Stimulated activated CD8-positive, alpha-beta memory T cell treated with anti-CD3 and anti-CD28 coated beads, Interleukin-15, amount 100 ng/mL, for 48 hours (primary cell): ENCODE data around the gene GRIK5.

Source experiments
- DNase-seq, 2 donors: peaks; one replicate each; pipeline ENCODE4 v3.0.0-alpha.2; 2020; ENCODE audit warnings: low read depth in 2 of 2

Gene GRIK5

DNA sequence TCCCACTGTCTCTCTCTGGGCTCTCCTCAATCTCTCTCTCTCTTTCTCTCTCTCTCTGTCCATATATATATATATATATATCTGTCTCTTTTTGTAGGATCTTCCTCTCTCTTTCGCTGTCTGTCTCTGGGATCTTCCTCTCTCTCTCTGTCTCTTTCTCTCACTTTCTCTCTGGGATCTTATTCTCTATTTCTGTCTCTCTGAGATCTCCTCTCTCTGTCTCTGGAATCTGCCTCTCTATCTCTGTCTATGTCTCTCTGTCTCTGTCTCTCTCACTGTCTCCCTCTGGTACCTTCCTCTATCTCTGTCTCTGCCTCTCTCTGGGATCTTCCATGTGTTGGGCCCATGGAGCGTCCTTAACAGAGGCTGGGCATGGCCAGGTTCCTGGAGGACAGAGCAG lies 79.4 kb downstream of the GRIK5 start:
- no peak for DNase-seq

DNA sequence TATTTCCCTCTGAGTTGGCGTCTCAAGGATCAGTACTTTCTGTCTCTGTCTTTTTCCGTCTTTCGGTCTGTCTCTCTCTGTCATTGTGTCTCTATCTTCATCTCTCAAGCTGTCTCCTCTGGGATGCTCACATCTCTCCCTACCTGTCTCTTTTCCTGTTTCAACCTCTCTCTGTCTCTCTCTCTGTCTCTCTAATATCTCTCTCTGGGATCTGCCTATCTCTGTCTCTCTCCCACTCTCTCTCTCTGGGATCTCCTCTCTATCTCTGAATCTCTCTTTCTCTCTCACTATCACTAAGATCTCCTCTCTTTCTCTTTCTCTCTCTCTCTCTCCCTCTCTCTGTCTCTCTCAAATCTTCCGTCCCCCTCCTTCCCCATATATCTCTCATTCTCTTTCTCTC lies 80.0 kb downstream of the GRIK5 start:
- DNase-seq: no peak

- no peak for DNase-seq
Observed at GRCh38 chr19:41988947-41989346, 81.1 kb downstream of the GRIK5 start.

DNA sequence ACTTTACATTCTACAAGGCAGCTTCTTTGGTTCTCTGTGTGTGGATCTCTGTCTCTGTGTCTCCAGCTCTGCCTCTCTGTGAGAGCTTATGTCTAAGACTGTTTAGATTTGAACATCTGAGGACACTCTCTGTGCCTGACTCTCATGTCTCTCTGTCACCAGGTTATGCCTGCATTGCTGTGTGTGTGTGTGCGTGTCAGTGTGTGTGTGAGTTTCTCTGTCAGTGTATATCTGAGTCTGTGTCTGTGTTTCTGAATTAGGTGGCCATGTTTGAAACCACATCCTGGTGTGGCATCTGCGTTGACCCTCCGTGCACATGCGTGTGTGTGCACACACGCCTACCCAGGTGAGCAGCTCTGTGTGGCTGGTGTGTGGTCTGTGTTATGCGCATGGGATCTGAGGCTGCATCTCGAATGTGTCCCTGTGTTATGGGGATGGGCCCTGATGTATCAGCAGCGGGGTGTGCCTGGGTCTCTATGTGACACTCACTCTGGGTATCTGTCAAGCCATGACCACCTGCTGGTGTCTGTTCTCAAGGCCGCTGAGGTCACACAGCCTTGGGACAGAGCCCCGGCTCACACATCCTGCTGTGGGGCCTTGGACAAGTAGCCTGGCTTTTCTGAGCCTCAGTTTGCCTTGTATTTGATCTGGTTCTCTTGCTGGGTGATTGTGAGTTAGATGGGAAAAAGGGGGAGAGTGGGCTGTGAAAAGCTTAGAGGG lies 82.7 kb downstream of the GRIK5 start:
- DNase-seq: no peak

DNA sequence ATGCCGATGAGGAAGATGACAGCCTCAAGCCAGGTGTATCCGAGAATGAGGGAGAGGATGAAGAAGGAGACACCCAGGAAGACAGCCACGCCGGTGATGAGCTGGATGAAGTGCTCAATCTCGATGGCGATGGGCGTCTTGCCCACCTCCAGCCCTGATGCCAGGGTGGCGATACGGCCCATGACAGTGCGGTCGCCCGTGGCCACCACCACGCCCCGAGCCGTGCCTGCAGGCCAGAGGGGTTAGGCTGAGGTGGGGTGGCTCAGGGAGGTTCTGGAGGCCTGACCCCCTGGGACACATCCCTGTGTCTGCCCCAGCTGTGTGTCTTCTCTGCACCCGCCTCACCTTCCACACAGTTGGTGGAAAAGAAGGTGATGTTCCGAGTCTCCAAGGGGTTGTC lies 85.0 kb downstream of the GRIK5 start:
- DNase-seq: no peak

GRCh38 chr19:41981724-41982123 lies 88.3 kb downstream of the GRIK5 start:
- no peak for DNase-seq

DNA sequence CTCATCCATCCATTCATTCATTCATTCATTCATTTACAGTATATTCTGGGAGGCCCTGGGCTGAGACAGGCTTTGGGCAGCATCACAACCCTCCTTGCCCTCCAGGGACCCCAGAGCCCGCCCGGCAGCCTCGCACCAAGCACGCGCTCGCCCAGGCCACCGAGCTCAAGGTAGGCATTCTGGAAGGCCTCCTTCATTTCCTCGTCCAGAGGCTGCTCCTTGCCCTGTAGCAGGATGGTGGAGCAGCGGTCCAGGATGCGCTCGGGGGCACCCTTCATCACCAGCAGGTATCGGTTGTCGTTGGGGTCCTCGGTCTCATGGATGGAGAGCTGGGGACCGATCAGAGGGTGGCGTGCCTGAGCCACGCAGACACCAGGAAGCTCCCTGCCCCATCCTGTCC lies 91.5 kb downstream of the GRIK5 start:
- no peak for DNase-seq

DNA sequence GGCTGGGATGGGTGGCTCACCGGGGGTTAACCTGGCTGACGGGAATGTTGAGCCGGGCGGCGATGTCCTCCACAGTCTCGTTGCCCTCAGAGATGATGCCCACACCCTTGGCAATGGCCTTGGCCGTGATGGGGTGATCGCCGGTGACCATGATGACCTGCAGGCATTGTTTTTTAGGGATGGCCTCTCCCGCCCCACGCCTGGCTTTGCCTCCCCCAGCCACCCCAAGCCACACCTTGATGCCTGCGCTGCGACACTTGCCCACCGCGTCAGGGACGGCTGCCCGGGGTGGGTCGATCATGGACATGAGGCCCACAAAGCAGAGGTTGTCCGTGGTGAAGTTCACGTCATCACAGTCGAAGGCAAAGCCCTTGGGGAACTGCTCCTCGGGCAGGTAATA lies 92.1 kb downstream of the GRIK5 start:
- DNase-seq: no peak

DNA sequence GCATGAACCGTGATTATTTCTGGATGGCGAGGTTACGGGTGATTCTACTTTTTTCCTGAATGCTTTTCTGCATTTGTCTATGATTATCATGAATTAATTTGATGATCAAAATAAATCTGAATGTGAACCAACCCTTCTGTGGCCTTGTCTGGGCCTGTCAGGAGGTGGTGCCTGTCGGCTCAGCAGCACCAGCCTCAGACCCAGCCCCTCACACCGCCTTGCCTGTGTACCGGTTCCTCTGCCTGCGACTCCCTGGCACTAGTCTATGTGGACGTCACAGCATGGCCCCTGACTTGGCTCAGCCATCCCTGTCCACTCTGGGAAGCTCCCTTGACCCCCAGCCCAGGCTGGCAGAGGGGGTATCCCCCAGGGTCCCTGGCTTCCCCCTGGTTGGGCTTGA lies 95.4 kb downstream of the GRIK5 start:
- DNase-seq: no peak

GRCh38 chr19:41971363-41971762 lies 98.6 kb downstream of the GRIK5 start:
- no peak for DNase-seq

- DNase-seq: no peak
Observed at GRCh38 chr19:41969772-41970458, 100.1 kb downstream of the GRIK5 start.

DNA sequence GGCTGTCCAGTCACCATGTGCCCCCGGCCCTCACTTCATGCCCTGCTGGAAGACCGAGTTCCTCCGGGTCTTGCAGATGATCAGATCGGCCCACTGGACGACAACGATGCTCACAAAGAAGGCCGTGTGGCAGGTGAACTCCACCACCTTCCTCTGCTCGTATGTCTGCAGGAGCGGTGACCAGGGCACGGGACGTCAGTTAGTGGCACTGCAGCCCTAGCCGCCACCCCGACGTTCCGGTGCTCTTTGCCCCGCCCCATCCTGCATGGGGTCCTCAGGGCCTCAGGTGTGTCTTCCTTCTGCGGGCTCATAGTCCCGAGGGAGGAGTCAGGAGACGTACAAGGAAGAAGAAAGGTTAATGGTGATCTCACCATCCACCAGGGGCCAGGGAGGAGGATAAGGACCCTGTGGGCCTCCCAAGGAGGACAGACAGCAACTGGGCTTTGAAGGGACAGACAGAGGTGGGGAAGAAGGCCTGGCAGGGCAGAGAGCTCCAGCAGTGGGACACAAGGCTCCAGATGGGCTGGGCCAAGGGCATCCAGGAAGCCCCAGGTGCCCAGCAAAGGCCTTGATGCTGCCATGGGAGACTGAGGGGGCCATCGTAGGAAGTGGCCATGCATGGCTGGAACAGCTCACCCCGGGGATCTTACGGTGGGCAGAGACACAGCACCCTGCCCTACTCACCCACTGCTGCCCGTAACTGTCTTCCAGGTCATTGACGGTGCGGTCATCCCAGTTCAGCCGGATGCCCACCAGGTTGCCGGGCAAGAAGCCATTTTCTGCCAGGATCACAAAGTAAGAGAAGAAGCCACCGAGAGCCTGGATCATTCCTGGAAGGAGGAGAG lies 101.0 kb downstream of the GRIK5 start:
- DNase-seq: no peak

GRCh38 chr19:41967054-41967783 lies 102.8 kb downstream of the GRIK5 start:
- no peak for DNase-seq

- no peak for DNase-seq
Observed at GRCh38 chr19:41965106-41965505, 104.9 kb downstream of the GRIK5 start.

DNA sequence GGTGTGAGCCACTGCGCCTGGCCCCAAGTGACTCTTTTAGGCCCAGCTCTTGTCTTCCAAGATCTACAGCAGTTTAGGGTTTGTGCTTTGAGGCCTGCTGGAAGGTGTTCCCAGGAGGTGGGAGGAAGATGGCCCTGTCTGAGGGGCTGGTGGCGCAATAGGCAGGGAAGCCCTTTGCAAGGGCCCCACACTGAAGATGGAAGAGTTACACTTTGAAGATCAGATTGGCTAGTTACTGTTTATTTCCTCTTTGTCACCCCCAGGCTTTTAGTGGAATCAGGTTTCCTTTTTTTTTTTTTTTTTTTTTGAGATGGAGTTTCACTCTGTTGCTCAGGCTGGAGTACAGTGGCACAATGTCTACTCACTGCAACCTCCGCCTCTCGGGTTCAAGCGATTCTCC lies 109.0 kb downstream of the GRIK5 start:
- no peak for DNase-seq

- DNase-seq: peak; percentile 84 to 87
Observed at GRCh38 chr19:41959056-41960053, 110.7 kb downstream of the GRIK5 start, which contains the start of gene RABAC1. TSS of gene RABAC1 (minus strand) at chr19:41959321. CDS start at chr19:41959292, 29 bp downstream.

- peak; percentile 63 to 78 for DNase-seq
Observed at GRCh38 chr19:41958367-41959055, 111.5 kb downstream of the GRIK5 start.

DNA sequence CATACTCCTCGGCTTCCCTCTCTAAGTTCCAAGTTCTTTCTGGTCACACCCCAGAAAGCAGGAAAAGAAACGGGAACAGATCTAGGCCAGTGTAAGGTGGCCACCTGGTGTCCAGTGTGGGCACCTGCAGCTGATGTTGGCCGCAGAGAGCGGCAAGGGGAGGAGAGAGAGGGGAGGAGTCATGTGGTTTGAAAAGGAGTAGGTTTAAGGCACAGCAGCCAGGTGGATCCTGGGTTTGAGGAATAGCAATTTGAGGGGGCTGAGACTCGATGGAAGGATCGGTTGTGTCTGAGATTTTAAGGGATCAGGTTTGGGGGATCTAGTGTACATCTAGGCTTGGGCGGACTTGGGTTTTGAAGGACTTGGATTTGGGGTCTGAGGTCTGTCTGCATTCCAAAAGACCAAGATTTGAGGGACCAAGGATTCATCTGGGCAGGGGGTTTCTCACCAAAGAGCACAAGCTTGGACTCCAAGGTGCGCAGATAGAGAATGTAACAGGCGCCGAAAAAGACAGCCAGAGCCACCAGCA lies 112.1 kb downstream of the GRIK5 start:
- DNase-seq: no peak

DNA sequence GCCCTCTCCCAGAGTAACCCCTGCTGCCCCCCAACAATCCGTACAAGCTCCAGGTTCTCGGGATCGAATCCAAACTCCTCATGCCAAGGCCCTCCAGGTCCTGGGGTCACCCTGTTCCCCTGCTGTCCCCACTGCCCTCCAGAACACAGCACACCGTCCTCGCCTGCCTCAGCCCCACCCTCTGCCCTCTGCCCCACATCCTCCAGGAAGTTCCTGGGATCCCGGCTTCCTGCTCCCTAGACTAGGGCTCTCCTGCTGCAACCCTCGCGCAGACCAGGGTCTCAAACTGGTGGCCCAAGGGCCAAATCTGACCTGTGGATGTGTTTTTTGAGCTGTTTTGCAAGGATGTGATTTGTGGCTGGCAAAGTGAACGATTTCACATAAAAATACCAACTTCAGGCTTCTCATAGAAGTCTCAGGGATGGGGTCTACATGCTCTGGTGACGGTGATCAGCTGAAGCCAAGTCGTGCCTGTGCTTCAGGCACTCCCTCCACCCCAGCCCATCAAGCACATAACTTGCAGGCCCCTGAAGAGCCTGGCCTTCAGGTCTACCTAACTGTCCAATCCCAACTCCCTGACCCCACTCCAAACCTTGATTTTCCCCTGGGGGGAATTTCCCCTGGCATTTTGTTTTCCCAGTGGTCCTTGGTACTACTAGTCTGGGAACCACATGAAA lies 112.7 kb downstream of the GRIK5 start:
- no peak for DNase-seq
